Right lobe of liver (tissue), 4 donors: ENCODE data around the gene QSOX1.

Experiments used
- POLR2A ChIP-seq: fragments of 450-650 bp; IDR thresholded peaks from one replicate; pipeline ENCODE4 v1.6.1; 2017; ENCODE audit warnings: antibody characterized with exemption, mild to moderate bottlenecking
- TF ChIP-seq, protein P1 (sequence below), 4 donors: fragments of 200-600 bp in 3 of 4; fragments of 450-650 bp in 1 of 4; IDR thresholded peaks; one replicate each; pipeline versions ENCODE4 v1.5.1 to v1.8.0; 2016 to 2022; ENCODE audit warnings: antibody characterized with exemption in 4 of 4, mild to moderate bottlenecking in 2 of 4
- donor health status: DM: no; HTN: no; CAD: no.
- donor health status: DM: no; HTN: no; CAD: no.
- donor health status: DM: no; HTN: yes; CAD: no.

DNA sequence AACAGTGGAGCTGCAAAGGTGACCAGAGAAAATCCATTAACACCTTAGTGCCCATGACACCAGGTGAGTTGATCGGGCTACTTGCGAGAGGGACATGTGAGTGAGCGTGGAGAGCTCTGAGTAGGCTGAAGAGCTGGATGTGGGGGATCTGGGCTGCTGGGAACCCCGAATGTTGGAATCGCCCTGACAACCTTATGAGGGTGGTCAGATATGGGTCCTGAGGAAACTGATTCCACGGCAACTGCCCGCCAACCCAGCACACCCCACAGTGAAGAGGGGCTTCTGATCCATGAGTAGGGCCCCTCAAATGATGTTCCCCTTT lies 705 bp upstream of the QSOX1 start:
- TF ChIP-seq, protein P1, sequence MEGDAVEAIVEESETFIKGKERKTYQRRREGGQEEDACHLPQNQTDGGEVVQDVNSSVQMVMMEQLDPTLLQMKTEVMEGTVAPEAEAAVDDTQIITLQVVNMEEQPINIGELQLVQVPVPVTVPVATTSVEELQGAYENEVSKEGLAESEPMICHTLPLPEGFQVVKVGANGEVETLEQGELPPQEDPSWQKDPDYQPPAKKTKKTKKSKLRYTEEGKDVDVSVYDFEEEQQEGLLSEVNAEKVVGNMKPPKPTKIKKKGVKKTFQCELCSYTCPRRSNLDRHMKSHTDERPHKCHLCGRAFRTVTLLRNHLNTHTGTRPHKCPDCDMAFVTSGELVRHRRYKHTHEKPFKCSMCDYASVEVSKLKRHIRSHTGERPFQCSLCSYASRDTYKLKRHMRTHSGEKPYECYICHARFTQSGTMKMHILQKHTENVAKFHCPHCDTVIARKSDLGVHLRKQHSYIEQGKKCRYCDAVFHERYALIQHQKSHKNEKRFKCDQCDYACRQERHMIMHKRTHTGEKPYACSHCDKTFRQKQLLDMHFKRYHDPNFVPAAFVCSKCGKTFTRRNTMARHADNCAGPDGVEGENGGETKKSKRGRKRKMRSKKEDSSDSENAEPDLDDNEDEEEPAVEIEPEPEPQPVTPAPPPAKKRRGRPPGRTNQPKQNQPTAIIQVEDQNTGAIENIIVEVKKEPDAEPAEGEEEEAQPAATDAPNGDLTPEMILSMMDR (IDR thresholded peaks at IDR 0.05): no peak
- TF ChIP-seq POLR2A: peak; percentile 5
